K562 (cell line): Measurements from ENCODE around the gene RBPMS2. TPM values are rescaled to one million over a fixed set of nuclear protein-coding genes. Genes with fewer than 3 reads are reported as not detected.

Experiments used
- ARID1B ChIP-seq: fragments of 450-650 bp; IDR thresholded peaks from 2 replicates; pipeline ENCODE4 v1.6.1; 2016; ENCODE audit warnings: antibody characterized with exemption, mild to moderate bottlenecking, inconsistent platforms
- BHLHE40 ChIP-seq: IDR thresholded peaks from 2 replicates; pipeline ENCODE4 v1.6.1; 2011; ENCODE audit warnings: low read length, improper control_type of control experiment
- CTBP1 ChIP-seq: fragments of 450-650 bp; IDR thresholded peaks from 2 replicates; pipeline ENCODE4 v1.6.1; 2016; ENCODE audit warnings: borderline replicate concordance
- E2F6 ChIP-seq, 2 experiments: IDR thresholded peaks; 2 replicates each; pipeline ENCODE4 v1.6.1; 2011; ENCODE audit warnings: borderline replicate concordance in 1 of 2, control low read depth in 1 of 2, low read depth in 1 of 2, low read length in 1 of 2, mild to moderate bottlenecking in 1 of 2, mixed read lengths in 1 of 2, moderate library complexity in 1 of 2; ENCODE audit not compliant: insufficient read depth in 1 of 2, insufficient read length in 1 of 2, poor library complexity in 1 of 2, severe bottlenecking in 1 of 2; ENCODE audit errors: extremely low read depth in 1 of 2
- E2F8 ChIP-seq: fragments of 450-650 bp; IDR thresholded peaks from 2 replicates; pipeline ENCODE4 v1.7.1; 2018; ENCODE audit warnings: mild to moderate bottlenecking, low read depth; ENCODE audit not compliant: partially characterized antibody
- FOXJ3 ChIP-seq: sonication (generic); formaldehyde crosslinking; IDR thresholded peaks from 2 replicates; pipeline ENCODE4 v1.4.0; 2020; ENCODE audit warnings: mild to moderate bottlenecking, missing genetic modification reagents
- HDAC6 ChIP-seq: IDR thresholded peaks from 2 replicates; pipeline ENCODE4 v1.6.1; 2012; ENCODE audit warnings: low read depth, mild to moderate bottlenecking, control low read depth, inconsistent platforms, low read length, moderate library complexity
- HNRNPLL ChIP-seq: fragments of 200-400 bp; formaldehyde crosslinking; IDR thresholded peaks from 2 replicates; pipeline ENCODE4 v1.6.1; 2017; ENCODE audit warnings: low read length, low read depth, mild to moderate bottlenecking; ENCODE audit not compliant: poor library complexity, severe bottlenecking
- MAZ ChIP-seq, 2 experiments: fragments of 450-650 bp in 1 of 2; sonication (generic) in 1 of 2; formaldehyde crosslinking; IDR thresholded peaks in 1 of 2; conservative IDR thresholded peaks in 1 of 2; 2 replicates each; pipeline versions ENCODE4 v1.4.0 to v1.5.0; 2020; ENCODE audit warnings: mild to moderate bottlenecking in 1 of 2, missing genetic modification reagents in 1 of 2
- POLR2AphosphoS5 ChIP-seq: IDR thresholded peaks from 2 replicates; pipeline ENCODE4 v1.6.1; 2011; ENCODE audit warnings: mild to moderate bottlenecking, low read depth, low read length, moderate library complexity; ENCODE audit not compliant: control insufficient read depth, insufficient read depth
- RAD21 ChIP-seq, 2 experiments: fragments of 250-450 bp in 1 of 2; fragments of 450-650 bp in 1 of 2; sonication (Bioruptor Pico) in 1 of 2; formaldehyde crosslinking in 1 of 2; IDR thresholded peaks in 1 of 2; conservative IDR thresholded peaks in 1 of 2; 2 replicates each; pipeline versions ENCODE4 v1.4.0 to v1.8.0; 2020 to 2022; ENCODE audit warnings: mild to moderate bottlenecking in 2 of 2, moderate library complexity in 1 of 2
- TOE1 ChIP-seq, 2 experiments: fragments of 450-650 bp in 1 of 2; sonication (generic) in 1 of 2; formaldehyde crosslinking in 1 of 2; IDR thresholded peaks; 2 replicates each; pipeline versions ENCODE4 v1.7.1 to v1.8.0; 2016 to 2022; ENCODE audit warnings: borderline replicate concordance in 2 of 2, mild to moderate bottlenecking in 2 of 2, antibody characterized with exemption in 1 of 2, inconsistent platforms in 1 of 2, low read depth in 1 of 2, missing genetic modification reagents in 1 of 2, moderate library complexity in 1 of 2
- ZNF586 ChIP-seq: fragments of 450-650 bp; formaldehyde crosslinking; conservative IDR thresholded peaks from 2 replicates; pipeline ENCODE4 v1.4.0; 2020; ENCODE audit warnings: mild to moderate bottlenecking, moderate library complexity
- ZNF644 ChIP-seq: fragments of 200-800 bp; sonication (Bioruptor generic); IDR thresholded peaks from 2 replicates; pipeline ENCODE4 v1.6.1; 2016; ENCODE audit warnings: low read depth, missing genetic modification characterization, missing compliant biosample characterization
- polyA plus RNA-seq, 8 experiments: library from polyadenylated mRNA; depleted of rRNA in 4 of 8; stranded (reverse) in 5 of 8; unstranded in 3 of 8; fragments of >200 nt; fragmentation: Nextera tagmentation in 2 of 8; fragmentation: Illumina TruSeq in 1 of 8; extraction: Ambion mirVana in 2 of 8; extraction: Trizol in 1 of 8; gene quantifications; 2 replicates each; pipeline versions ENCODE4 v1.2.1 to v1.2.3, GENCODE V29; 2011 to 2014; ENCODE audit warnings: inconsistent platforms in 1 of 8, missing spikeins in 1 of 8
- total RNA-seq, 7 experiments: library from RNA; depleted of rRNA in 6 of 7; stranded (reverse); fragments of >200 nt in 6 of 7; fragmentation: Illumina TruSeq in 2 of 7; extraction: Trizol in 2 of 7; gene quantifications; 2 replicates each; pipeline versions ENCODE4 v1.2.1 to v1.2.3, GENCODE V29; 2011 to 2021; ENCODE audit warnings: low replicate concordance in 1 of 7
- TF ChIP-seq, protein P1 (sequence below): fragments of 450-650 bp; IDR thresholded peaks from 2 replicates; pipeline ENCODE4 v1.6.1; 2014; ENCODE audit warnings: low read depth, mild to moderate bottlenecking, moderate library complexity, borderline replicate concordance

The RBPMS2 gene
- total and polyA plus RNA-seq, 9 of the 15 experiments (the other 6 are each of a cell fraction or from before 2014, with no cell fraction given), result 0.11 to 2.6 (median 0.37) TPM; not detected in 1

DNA sequence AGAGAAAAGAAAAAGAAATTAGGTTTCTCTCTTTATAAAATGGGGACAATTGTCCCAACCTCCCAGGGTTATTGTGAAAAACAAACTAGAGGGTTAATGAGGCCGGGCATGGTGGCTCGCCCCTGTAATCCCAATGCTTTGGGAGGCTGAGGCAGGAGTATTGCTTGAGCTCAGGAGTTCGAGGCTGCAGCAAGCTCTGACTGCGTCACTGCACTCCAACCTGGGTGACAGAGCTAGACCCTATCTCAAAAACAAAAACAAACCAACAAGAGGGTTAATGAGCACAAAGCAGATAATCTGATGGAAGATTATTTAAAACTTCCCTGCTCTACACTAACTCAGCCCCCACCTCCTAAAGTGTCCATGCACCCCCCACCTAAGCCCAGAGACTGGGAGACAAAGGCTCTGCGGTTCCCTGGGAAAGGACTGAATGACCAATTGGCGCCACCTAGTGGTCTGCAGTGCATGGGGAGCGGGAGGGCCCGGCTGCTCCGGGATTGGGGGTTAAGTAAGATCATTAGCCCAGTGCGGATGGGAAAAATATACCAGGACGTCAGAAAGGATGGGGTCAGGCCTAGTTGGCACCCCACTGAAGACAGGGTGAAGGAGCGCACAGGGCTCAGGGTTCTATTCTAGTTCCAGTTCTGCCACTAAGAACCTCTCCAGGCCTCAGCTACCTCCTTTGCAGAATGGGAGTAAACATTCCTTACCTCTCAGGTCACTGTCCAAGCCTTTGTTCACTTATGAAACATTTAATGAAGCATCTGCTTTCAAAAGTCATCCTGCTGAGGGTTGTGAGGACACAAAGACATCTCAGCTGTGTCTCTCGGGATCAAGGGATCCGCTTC is 34.5 kb upstream of the RBPMS2 start (continued):
- no peak for TF ChIP-seq E2F6 (IDR thresholded peaks at IDR 0.05; ENCODE audit: borderline replicate concordance in 1 of 2, extremely low read depth in 1 of 2, insufficient read depth in 1 of 2, insufficient read length in 1 of 2, low read depth in 1 of 2, low read length in 1 of 2, poor library complexity in 1 of 2, severe bottlenecking in 1 of 2)
- peak; percentile 75 to 90 for TF ChIP-seq RAD21 (CRISPR knock-in tag; conservative IDR thresholded peaks at IDR 0.05 in 1 of 2, IDR thresholded peaks at IDR 0.05 in 1 of 2)
- TF ChIP-seq ARID1B, result 0 out of 2 replicates have a peak, but pooled peaks have one; percentile 22
- TF ChIP-seq HNRNPLL, result no peak
- peak; percentile 43; the same call in 1 of the 2 replicates for TF ChIP-seq CTBP1
- no peak for TF ChIP-seq E2F8
- no peak for TF ChIP-seq FOXJ3 (CRISPR knock-in tag)
- TF ChIP-seq, protein P1, sequence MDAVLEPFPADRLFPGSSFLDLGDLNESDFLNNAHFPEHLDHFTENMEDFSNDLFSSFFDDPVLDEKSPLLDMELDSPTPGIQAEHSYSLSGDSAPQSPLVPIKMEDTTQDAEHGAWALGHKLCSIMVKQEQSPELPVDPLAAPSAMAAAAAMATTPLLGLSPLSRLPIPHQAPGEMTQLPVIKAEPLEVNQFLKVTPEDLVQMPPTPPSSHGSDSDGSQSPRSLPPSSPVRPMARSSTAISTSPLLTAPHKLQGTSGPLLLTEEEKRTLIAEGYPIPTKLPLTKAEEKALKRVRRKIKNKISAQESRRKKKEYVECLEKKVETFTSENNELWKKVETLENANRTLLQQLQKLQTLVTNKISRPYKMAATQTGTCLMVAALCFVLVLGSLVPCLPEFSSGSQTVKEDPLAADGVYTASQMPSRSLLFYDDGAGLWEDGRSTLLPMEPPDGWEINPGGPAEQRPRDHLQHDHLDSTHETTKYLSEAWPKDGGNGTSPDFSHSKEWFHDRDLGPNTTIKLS, result no peak
- no peak for TF ChIP-seq TOE1 (IDR thresholded peaks at IDR 0.05; ENCODE audit: borderline replicate concordance)
- no peak for TF ChIP-seq TOE1 (CRISPR knock-in tag; IDR thresholded peaks at IDR 0.05; ENCODE audit: borderline replicate concordance, low read depth)
- no peak for TF ChIP-seq ZNF644 (tag)
- TF ChIP-seq ZNF586 (CRISPR knock-in tag), result no peak
- TF ChIP-seq MAZ (CRISPR knock-in tag; conservative IDR thresholded peaks at IDR 0.05 in 1 of 2, IDR thresholded peaks at IDR 0.05 in 1 of 2), result 0 out of 4 replicates have a peak, but pooled peaks of 1 of the 2 experiments have one; percentile 43
- TF ChIP-seq POLR2AphosphoS5, result no peak
- no peak for TF ChIP-seq HDAC6
- TF ChIP-seq BHLHE40, result 0 out of 2 replicates have a peak, but pooled peaks have one; percentile 13
